Adrenal gland (tissue), 12 donors: ENCODE results near the gene PALM. TPM values are rescaled to one million over a fixed set of nuclear protein-coding genes. Genes with fewer than 3 reads are reported as not detected.

ENCODE experiments used
- DNase-seq, 7 donors: peaks; one replicate each; pipeline ENCODE4 v3.0.0-alpha.2; 2019 to 2020
- H3K27ac ChIP-seq, 5 donors: fragments of 200-600 bp; sonication (generic) in 4 of 5; 1 replicate in 3 of 5; 2 replicates in 2 of 5; pipeline versions ENCODE4 v1.5.1 to v1.8.0; 2016 to 2020; ENCODE audit warnings: mild to moderate bottlenecking in 1 of 5
- H3K27me3 ChIP-seq: fragments of 200-600 bp; 2 replicates; pipeline ENCODE4 v1.8.0; 2021
- H3K36me3 ChIP-seq, 2 donors: fragments of 200-600 bp; replicated peaks in 1 of 2; 1 replicate in 1 of 2; 2 replicates in 1 of 2; pipeline versions ENCODE4 v1.5.1 to v1.8.0; 2018 to 2022
- H3K4me1 ChIP-seq, 2 donors: fragments of 200-600 bp; replicated peaks in 1 of 2; 1 replicate in 1 of 2; 2 replicates in 1 of 2; pipeline versions ENCODE4 v1.5.1 to v1.8.0; 2018 to 2021
- H3K4me3 ChIP-seq, 4 donors: fragments of 200-600 bp; sonication (generic) in 3 of 4; one replicate each; pipeline ENCODE4 v1.5.1; 2016 to 2018
- H3K9me3 ChIP-seq, 3 donors: fragments of 200-600 bp; sonication (generic) in 1 of 3; replicated peaks in 1 of 3; 1 replicate in 2 of 3; 2 replicates in 1 of 3; pipeline versions ENCODE4 v1.5.1 to v1.8.0; 2016 to 2021
- POLR2A ChIP-seq, 2 donors: fragments of 450-650 bp; IDR thresholded peaks; one replicate each; pipeline ENCODE4 v1.6.1; 2017; ENCODE audit warnings: antibody characterized with exemption in 2 of 2, mild to moderate bottlenecking in 2 of 2, moderate library complexity in 1 of 2
- WGBS, 4 donors: extraction: QIAGEN DNeasy Blood & Tissue Kit in 2 of 4; methylation state at CpG; one replicate each; pipeline versions ENCODE4 v1.1.5 to v1.1.7; 2013 to 2017; 5-methylcytosine and 5-hydroxymethylcytosine counted together
- intact Hi-C, 2 donors: fragments of 100-400 bp; cut with DNase I; formaldehyde crosslinking; loops; one replicate each; pipeline versions ENCODE4 v1.14.1 to v1.15.0; 2022 to 2023
- polyA plus RNA-seq, 3 donors: library from polyadenylated mRNA; stranded (reverse); fragments of 200-250 nt in 2 of 3; fragments of 350-450 nt in 1 of 3; fragmentation: Illumina TruSeq in 1 of 3; extraction: RNeasy Lipid Tissue Mini Kit (QIAGEN cat#74804) in 1 of 3; gene quantifications; one replicate each; pipeline ENCODE4 v1.2.3, GENCODE V29; 2013 to 2014
- total RNA-seq, 9 donors: library from RNA; depleted of rRNA in 4 of 9; stranded (reverse); fragments of >200 nt in 4 of 9; fragments of 120-200 nt in 1 of 9; fragmentation: NEBNext Ultra II Directional in 1 of 9; extraction: Animal tissue kit (Norgen Biotek cat#: 25700) in 1 of 9; gene quantifications; one replicate each; pipeline versions ENCODE4 v1.1.0 to v1.2.4, GENCODE V29; 2013 to 2023
- TF ChIP-seq, protein P1 (sequence below), 6 experiments: fragments of 450-650 bp in 4 of 6; fragments of 200-600 bp in 2 of 6; sonication (generic) in 1 of 6; IDR thresholded peaks; 1 replicate in 5 of 6; 2 replicates in 1 of 6; pipeline versions ENCODE4 v1.5.1 to v1.8.0; 2016 to 2021; ENCODE audit warnings: antibody characterized with exemption in 6 of 6, mild to moderate bottlenecking in 2 of 6, moderate library complexity in 1 of 6
- donor health status: healthy with polysubstance abuse.
- donor health status: Bipolar disorder and iron deficiency.
- donor health status: DM: yes; HTN: yes; CAD: no.
- donor health status: DM: no; HTN: no; CAD: no.
- donor health status: DM: no; HTN: no; CAD: no.
- donor health status: DM: yes; HTN: yes; CAD: no.

PALM gene
- total and polyA plus RNA-seq, 12 donors = 3.9 to 72.2 (median 50.1) TPM

DNA sequence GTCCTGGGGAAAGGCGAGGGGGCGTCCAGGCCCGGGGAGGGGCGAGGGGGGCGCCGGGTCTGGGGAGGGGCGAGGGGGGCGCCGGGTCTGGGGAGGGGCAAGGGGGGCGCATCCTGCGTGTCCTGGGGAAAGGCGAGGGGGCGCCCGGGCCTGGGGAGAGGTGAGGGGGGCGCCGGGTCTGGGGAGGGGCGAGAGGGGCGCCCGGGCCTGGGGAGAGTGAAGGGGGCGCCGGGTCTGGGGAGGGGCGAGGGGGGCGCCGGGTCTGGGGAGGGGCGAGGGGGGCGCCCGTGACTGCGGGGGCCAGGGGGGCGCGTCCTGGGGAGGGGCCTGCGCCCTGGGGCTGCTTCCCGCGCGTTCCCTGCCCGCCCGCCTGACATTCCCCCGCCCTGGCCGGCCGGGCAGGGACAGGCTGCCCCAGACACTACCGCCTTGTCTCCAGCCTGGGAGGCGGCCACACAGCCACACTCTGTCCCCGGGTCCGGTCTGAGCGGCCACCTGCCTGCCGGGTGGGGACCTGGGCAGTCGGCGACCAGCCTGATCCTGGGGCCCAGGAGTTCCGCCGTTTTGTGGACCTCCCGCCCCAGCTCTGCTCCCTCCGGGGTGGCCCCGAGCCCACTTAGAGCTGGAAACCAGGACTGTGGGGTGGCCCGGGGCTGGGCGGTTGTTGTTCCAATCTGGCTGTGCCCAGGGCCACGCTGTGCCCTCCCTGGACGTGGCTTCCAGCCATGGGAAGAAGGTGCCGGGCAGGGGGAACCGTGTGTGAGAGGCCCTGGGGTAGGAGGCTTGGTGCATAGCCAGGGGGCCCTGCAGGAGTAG, 11.8 kb downstream of the PALM start:
- Histone ChIP-seq H3K27me3 (no peaks in the 10 kb centered on the region), H3K9me3 (no peaks in the 10 kb centered on the region), H3K4me3 (peak overlapping the region in 1 of 4 donors; percentile 51), H3K36me3 (no peaks in the 10 kb centered on the region), H3K4me1 (peaks cover 21 to 30% of the 10 kb centered on the region in 2 donors), H3K27ac (peak overlapping the region in 3 of 5 donors; percentile 66 to 95 (median 79))
- DNase-seq = peak in 4 of 7 donors; percentile 46 to 68 (median 55)
- intact Hi-C loops = no loop called here
- TF ChIP-seq, protein P1, sequence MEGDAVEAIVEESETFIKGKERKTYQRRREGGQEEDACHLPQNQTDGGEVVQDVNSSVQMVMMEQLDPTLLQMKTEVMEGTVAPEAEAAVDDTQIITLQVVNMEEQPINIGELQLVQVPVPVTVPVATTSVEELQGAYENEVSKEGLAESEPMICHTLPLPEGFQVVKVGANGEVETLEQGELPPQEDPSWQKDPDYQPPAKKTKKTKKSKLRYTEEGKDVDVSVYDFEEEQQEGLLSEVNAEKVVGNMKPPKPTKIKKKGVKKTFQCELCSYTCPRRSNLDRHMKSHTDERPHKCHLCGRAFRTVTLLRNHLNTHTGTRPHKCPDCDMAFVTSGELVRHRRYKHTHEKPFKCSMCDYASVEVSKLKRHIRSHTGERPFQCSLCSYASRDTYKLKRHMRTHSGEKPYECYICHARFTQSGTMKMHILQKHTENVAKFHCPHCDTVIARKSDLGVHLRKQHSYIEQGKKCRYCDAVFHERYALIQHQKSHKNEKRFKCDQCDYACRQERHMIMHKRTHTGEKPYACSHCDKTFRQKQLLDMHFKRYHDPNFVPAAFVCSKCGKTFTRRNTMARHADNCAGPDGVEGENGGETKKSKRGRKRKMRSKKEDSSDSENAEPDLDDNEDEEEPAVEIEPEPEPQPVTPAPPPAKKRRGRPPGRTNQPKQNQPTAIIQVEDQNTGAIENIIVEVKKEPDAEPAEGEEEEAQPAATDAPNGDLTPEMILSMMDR (IDR thresholded peaks at IDR 0.05) = no peak
- peak in 1 of 2 donors; percentile 22 for TF ChIP-seq POLR2A (IDR thresholded peaks at IDR 0.05)
- 15 to 43% (median 26%) methylated on average over 2 to 51 of the region's 58 CpGs for WGBS, 4 donors

DNA sequence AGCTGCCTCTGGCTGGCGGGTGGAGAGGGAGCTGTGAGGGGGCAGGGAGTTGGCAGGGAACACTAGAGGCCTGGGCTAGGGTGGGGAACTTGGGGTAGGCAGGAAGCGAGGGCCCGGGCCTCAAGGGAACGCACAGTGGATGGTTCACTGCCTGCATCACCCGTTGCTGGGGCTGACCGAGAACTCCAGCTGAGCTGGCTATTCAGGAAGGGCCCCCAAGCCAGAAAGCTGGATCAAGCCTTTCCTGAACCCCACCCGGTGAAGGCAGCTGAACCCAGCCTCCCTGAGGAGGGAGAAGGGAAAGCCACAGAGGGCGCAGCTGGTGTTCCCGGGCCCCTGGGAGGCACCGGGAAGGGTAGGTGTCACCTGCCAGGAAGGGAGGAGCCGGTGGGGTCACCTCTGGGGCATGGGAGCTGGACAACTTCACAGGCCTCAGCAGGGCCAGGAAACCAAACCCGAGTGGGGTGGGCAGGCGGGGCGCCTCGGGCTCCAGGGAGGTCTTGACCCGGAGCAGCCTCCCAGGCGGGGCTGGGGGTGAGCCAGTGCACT, 13.9 kb downstream of the PALM start:
- Histone ChIP-seq H3K4me1 (peaks cover 21 to 30% of the 10 kb centered on the region in 2 donors), H3K36me3 (no peaks in the 10 kb centered on the region), H3K27me3 (no peaks in the 10 kb centered on the region), H3K4me3 (no peak overlapping the region), H3K27ac (peak overlapping the region in 2 of 5 donors; percentile 21 to 58), H3K9me3 (no peaks in the 10 kb centered on the region)
- peak in 4 of 7 donors; percentile 13 to 71 (median 41) for DNase-seq
- no peak for TF ChIP-seq POLR2A (IDR thresholded peaks at IDR 0.05)
- TF ChIP-seq, protein P1 (IDR thresholded peaks at IDR 0.05) = no peak
- intact Hi-C loops = no loop called here
- WGBS, 4 donors = 55 to 88% (median 60%) methylated on average over 6 to 17 of the region's 17 CpGs

DNA sequence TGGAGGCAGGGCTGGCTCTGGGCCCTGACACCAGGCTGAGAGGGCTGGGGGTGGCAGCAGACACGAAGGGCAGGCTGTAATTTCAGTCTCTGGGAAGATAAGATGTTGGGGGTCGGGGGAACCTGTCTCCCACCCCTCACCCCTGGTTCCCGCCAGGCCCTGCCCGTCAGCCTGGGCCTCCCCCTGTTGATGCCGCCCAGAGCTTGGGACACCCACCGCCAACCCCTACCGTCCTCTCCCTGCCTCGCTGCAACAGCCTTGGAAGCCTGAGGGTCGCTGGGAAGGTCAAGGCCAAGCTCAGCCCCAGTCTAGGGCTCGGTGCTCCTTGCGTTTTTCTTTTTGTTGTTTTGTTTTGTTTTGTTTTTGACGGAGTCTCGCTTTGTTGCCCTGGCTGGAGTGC, 14.5 kb downstream of the PALM start:
- no peaks in the 10 kb centered on the region for H3K9me3 ChIP-seq
- no peak overlapping the region for H3K4me3 ChIP-seq
- intact Hi-C loops = no loop called here
- H3K36me3 ChIP-seq = no peaks in the 10 kb centered on the region
- H3K4me1 ChIP-seq = peaks cover 19 to 23% of the 10 kb centered on the region in 2 donors
- DNase-seq = no peak
- H3K27me3 ChIP-seq = no peaks in the 10 kb centered on the region
- H3K27ac ChIP-seq = peak overlapping the region in 1 of 5 donors; percentile 58
- no peak for TF ChIP-seq POLR2A (IDR thresholded peaks at IDR 0.05)
- TF ChIP-seq, protein P1 (IDR thresholded peaks at IDR 0.05) = no peak
- 43 to 79% (median 66%) methylated on average over 6 to 13 of the region's 13 CpGs for WGBS, 4 donors

DNA sequence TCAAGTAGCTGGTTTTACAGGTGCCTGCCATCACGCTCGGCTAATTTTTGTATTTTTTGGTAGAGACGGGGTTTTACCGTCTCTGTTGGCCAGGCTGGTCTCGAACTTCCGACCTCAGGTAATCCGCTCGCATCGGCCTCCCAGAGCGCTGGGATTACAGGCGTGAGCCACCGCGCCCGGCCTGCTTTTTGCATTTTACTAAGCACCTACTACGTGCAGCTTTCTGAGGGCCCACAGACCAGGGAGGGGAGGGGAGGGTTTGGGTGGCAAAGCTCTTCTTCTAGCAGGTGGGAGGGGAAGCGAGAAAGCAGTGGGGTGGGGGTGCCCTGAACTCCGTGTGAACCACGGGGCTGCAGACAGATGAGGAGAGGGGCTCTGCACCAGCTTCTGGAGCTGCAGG, 15.0 kb downstream of the PALM start:
- intact Hi-C loops = no loop called here
- Histone ChIP-seq H3K36me3 (no peaks in the 10 kb centered on the region), H3K27me3 (no peaks in the 10 kb centered on the region), H3K27ac (no peak overlapping the region), H3K4me1 (peaks cover 15 to 19% of the 10 kb centered on the region in 2 donors), H3K4me3 (no peak overlapping the region), H3K9me3 (no peaks in the 10 kb centered on the region)
- no peak for DNase-seq
- 80 to 94% (median 92%) methylated on average over 18 of the region's 18 CpGs for WGBS, 4 donors
- TF ChIP-seq, protein P1 (IDR thresholded peaks at IDR 0.05) = no peak
- no peak for TF ChIP-seq POLR2A (IDR thresholded peaks at IDR 0.05)
